ENCODE data around the gene DAB2. TPM values are rescaled to one million over a fixed set of nuclear protein-coding genes. Genes with fewer than 3 reads are reported as not detected.
A peak's percentile ranks its signal among the peaks of the same experiment; 100 is the strongest.

Gene DAB2
- total and polyA plus RNA-seq, 8 donors = 96.8 to 162 (median 120) TPM

GRCh38 chr5:39373791-39374190 lies 51.0 kb downstream of the DAB2 start:
- no peak for TF ChIP-seq CTCF (IDR thresholded peaks at IDR 0.05)
- ATAC-seq = peak; percentile 40
- intact Hi-C loops (cut with DNase I) = no loop called here
- Histone ChIP-seq H3K27me3 (no peaks in the 10 kb centered on the region), H3K4me3 (no peak overlapping the region), H3K27ac (no peak overlapping the region), H3K36me3 (peaks cover 0 to 72% of the 10 kb centered on the region in 2 donors), H3K4me1 (no peaks in the 10 kb centered on the region), H3K9me3 (no peaks in the 10 kb centered on the region)
- DNase-seq = no peak

- Histone ChIP-seq H3K27me3 (no peaks in the 10 kb centered on the region), H3K9me3 (no peaks in the 10 kb centered on the region), H3K4me1 (no peaks in the 10 kb centered on the region), H3K27ac (no peak overlapping the region), H3K4me3 (no peak overlapping the region), H3K36me3 (peaks cover 0 to 51% of the 10 kb centered on the region in 2 donors)
- ATAC-seq (no peak), DNase-seq (no peak)
- TF ChIP-seq CTCF (IDR thresholded peaks at IDR 0.05) = no peak
- intact Hi-C loops (cut with DNase I) = no loop called here
Measured at GRCh38 chr5:39371367-39371635, 53.5 kb downstream of the DAB2 start.

DNA sequence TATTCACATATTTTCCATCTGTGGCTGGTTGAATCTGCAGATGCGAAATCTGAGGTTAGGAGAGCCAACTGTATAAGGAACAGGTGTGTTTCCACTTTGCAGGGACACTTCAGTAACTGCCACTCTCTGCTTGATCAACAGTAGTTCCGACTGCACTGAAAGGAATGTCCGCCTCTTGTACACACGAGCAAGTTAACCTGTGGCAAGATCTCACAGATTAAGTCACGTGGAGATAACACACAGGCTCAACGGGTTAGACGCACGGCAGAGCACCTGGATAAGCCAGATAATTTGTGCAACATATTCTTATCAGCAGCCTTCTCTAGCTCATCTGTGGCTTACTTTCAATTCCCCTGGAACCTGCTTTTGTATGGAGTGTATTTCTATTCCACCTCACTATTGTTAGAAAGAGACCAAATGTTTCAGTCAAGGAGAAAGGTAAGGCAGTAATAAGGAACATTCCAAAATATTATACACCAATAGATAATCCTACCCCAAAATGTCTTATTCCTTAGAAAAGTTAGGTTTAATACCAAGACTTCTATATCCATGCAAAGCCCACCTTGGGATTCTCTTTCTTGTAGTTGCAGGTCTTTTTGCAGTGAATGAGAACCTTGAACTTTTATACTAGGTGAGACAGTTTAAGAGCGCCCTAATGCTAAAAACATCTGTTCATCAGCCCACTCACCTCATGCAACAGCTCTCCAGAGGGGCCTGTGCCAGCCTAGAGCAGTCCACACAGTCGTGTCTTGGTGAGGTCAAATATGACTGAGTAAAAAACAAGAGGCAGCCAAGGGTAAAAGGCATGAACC lies 54.0 kb downstream of the DAB2 start:
- Histone ChIP-seq H3K9me3 (no peaks in the 10 kb centered on the region), H3K4me3 (no peak overlapping the region), H3K27me3 (no peaks in the 10 kb centered on the region), H3K4me1 (no peaks in the 10 kb centered on the region), H3K36me3 (peaks cover 0 to 50% of the 10 kb centered on the region in 2 donors), H3K27ac (no peak overlapping the region)
- TF ChIP-seq CTCF (IDR thresholded peaks at IDR 0.05) = no peak
- ATAC-seq (peak; percentile 88), DNase-seq (peak in 1 of 4 donors; percentile 54)
- intact Hi-C loops (cut with DNase I) = no loop called here

DNA sequence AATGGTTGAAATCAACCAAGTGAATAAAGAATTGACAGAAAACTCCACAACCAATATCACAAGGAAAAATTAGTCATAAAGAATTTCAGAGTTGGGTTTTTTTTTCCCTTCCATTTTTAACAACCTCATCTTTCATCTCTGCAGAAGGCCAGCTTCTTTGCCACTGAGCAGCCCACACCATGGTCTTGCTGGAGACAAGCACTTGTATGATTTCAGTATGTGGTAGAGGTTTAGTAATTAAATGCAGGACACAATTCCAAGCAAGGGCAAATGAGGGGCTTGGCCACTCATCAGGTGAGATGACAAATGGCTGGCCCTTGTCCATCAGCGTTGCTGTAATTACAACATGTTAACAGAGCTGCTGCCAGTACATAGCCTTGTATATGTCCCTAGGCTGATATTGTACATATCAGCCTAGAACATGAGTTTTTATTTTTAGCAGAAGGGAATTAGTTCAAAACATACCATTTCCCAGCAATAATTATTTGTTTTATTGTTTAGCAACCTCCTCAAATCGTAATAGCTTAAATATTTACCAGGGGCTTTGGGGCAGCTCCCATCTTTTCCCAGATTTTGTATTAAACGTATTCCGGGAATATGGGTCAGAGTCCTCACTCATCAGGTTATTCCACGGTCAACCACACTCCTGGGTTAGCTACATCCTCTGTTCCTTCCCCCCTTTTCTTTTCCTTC lies 55.5 kb downstream of the DAB2 start:
- Histone ChIP-seq H3K27me3 (no peaks in the 10 kb centered on the region), H3K9me3 (no peaks in the 10 kb centered on the region), H3K4me1 (no peaks in the 10 kb centered on the region), H3K36me3 (peaks cover 0 to 35% of the 10 kb centered on the region in 2 donors), H3K4me3 (no peak overlapping the region), H3K27ac (no peak overlapping the region)
- TF ChIP-seq CTCF (IDR thresholded peaks at IDR 0.05) = no peak
- ATAC-seq (no peak), DNase-seq (no peak)
- intact Hi-C loops (cut with DNase I) = no loop called here

GRCh38 chr5:39368116-39368515 lies 56.7 kb downstream of the DAB2 start:
- no peaks in the 10 kb centered on the region for H3K27me3 ChIP-seq
- ATAC-seq (no peak), DNase-seq (no peak)
- H3K9me3 ChIP-seq = no peaks in the 10 kb centered on the region
- intact Hi-C loops (cut with DNase I) = no loop called here
- H3K36me3 ChIP-seq = peaks cover 0 to 26% of the 10 kb centered on the region in 2 donors
- H3K4me3 ChIP-seq = no peak overlapping the region
- H3K27ac ChIP-seq = no peak overlapping the region
- H3K4me1 ChIP-seq = no peaks in the 10 kb centered on the region
- TF ChIP-seq CTCF (IDR thresholded peaks at IDR 0.05) = no peak

Measured in left lung (tissue), 10 donors.